ENCODE measurements around the gene ELFN1.
"Not testable (repeated sequence)": the region's sequence is repeated elsewhere in the genome, so short reads cannot be mapped to it uniquely, and the experiment has no call there.

Gene ELFN1

GRCh38 chr7:1709281-1709680 lies 39.2 kb downstream of the ELFN1 start:
- Mint-ChIP-seq H3K36me3 (ENCODE audit: low read depth) (no peaks in the 10 kb centered on the region), H3K27me3 (peaks cover 5% of the 10 kb centered on the region), H3K27ac (no peak overlapping the region), H3K4me3 (no peak overlapping the region), H3K9me3 (peaks cover 13% of the 10 kb centered on the region), H3K4me1 (ENCODE audit: low read depth) (no peaks in the 10 kb centered on the region)
- no peak for DNase-seq

GRCh38 chr7:1709900-1710299 lies 39.8 kb downstream of the ELFN1 start:
- no peaks in the 10 kb centered on the region for H3K4me1 Mint-ChIP-seq (ENCODE audit: low read depth)
- no peak overlapping the region for H3K4me3 Mint-ChIP-seq
- no peak for DNase-seq
- no peaks in the 10 kb centered on the region for H3K27me3 Mint-ChIP-seq
- H3K27ac Mint-ChIP-seq = no peak overlapping the region
- peaks cover 13% of the 10 kb centered on the region for H3K9me3 Mint-ChIP-seq
- H3K36me3 Mint-ChIP-seq (ENCODE audit: low read depth) = no peaks in the 10 kb centered on the region

- DNase-seq = no peak
- H3K4me3 Mint-ChIP-seq = no peak overlapping the region
- peaks cover 13% of the 10 kb centered on the region for H3K9me3 Mint-ChIP-seq
- H3K27me3 Mint-ChIP-seq = no peaks in the 10 kb centered on the region
- H3K36me3 Mint-ChIP-seq (ENCODE audit: low read depth) = no peaks in the 10 kb centered on the region
- H3K4me1 Mint-ChIP-seq (ENCODE audit: low read depth) = no peaks in the 10 kb centered on the region
- no peak overlapping the region for H3K27ac Mint-ChIP-seq
These were observed 40.9 kb downstream of the ELFN1 start for GRCh38 chr7:1710936-1711335.

- peaks cover 7% of the 10 kb centered on the region for H3K27me3 Mint-ChIP-seq
- H3K4me1 Mint-ChIP-seq (ENCODE audit: low read depth) = peaks cover 8% of the 10 kb centered on the region
- no peaks in the 10 kb centered on the region for H3K36me3 Mint-ChIP-seq (ENCODE audit: low read depth)
- H3K4me3 Mint-ChIP-seq = no peak overlapping the region
- no peak overlapping the region for H3K27ac Mint-ChIP-seq
- no peak for DNase-seq
- H3K9me3 Mint-ChIP-seq = peaks cover 13% of the 10 kb centered on the region
These were observed 42.9 kb downstream of the ELFN1 start for GRCh38 chr7:1712907-1713501.

- no peak for DNase-seq
- Mint-ChIP-seq H3K4me3 (no peak overlapping the region), H3K36me3 (ENCODE audit: low read depth) (no peaks in the 10 kb centered on the region), H3K9me3 (peaks cover 13% of the 10 kb centered on the region), H3K4me1 (ENCODE audit: low read depth) (peaks cover 8% of the 10 kb centered on the region), H3K27ac (no peak overlapping the region), H3K27me3 (peaks cover 7% of the 10 kb centered on the region)
These were observed 43.7 kb downstream of the ELFN1 start for GRCh38 chr7:1713502-1714484.

GRCh38 chr7:1714583-1715330 lies 44.7 kb downstream of the ELFN1 start:
- H3K4me3 Mint-ChIP-seq = no peak overlapping the region
- H3K27me3 Mint-ChIP-seq = peaks cover 7% of the 10 kb centered on the region
- no peak for DNase-seq
- H3K27ac Mint-ChIP-seq = no peak overlapping the region
- peaks cover 4% of the 10 kb centered on the region for H3K9me3 Mint-ChIP-seq
- H3K36me3 Mint-ChIP-seq (ENCODE audit: low read depth) = no peaks in the 10 kb centered on the region
- H3K4me1 Mint-ChIP-seq (ENCODE audit: low read depth) = peaks cover 8% of the 10 kb centered on the region

GRCh38 chr7:1715331-1715625 lies 45.2 kb downstream of the ELFN1 start:
- Mint-ChIP-seq H3K36me3 (ENCODE audit: low read depth) (no peaks in the 10 kb centered on the region), H3K4me1 (ENCODE audit: low read depth) (peaks cover 8% of the 10 kb centered on the region), H3K27me3 (peaks cover 7% of the 10 kb centered on the region), H3K4me3 (no peak overlapping the region), H3K9me3 (no peaks in the 10 kb centered on the region), H3K27ac (no peak overlapping the region)
- no peak for DNase-seq

- Mint-ChIP-seq H3K36me3 (ENCODE audit: low read depth) (no peaks in the 10 kb centered on the region), H3K27ac (no peak overlapping the region), H3K27me3 (peaks cover 7% of the 10 kb centered on the region), H3K9me3 (no peaks in the 10 kb centered on the region), H3K4me3 (no peak overlapping the region), H3K4me1 (ENCODE audit: low read depth) (peaks cover 8% of the 10 kb centered on the region)
- DNase-seq = no peak
These were observed 45.6 kb downstream of the ELFN1 start for GRCh38 chr7:1715671-1716074.

GRCh38 chr7:1716263-1717094 lies 46.4 kb downstream of the ELFN1 start:
- Mint-ChIP-seq H3K4me1 (ENCODE audit: low read depth) (peaks cover 8% of the 10 kb centered on the region), H3K4me3 (no peak overlapping the region)
- no peak for DNase-seq

GRCh38 chr7:1717095-1717483 lies 47.0 kb downstream of the ELFN1 start:
- H3K4me1 Mint-ChIP-seq (ENCODE audit: low read depth) = peaks cover 8% of the 10 kb centered on the region
- no peaks in the 10 kb centered on the region for H3K36me3 Mint-ChIP-seq (ENCODE audit: low read depth)
- peaks cover 7% of the 10 kb centered on the region for H3K27me3 Mint-ChIP-seq
- H3K4me3 Mint-ChIP-seq = no peak overlapping the region
- DNase-seq = no peak
- H3K27ac Mint-ChIP-seq = no peak overlapping the region
- no peaks in the 10 kb centered on the region for H3K9me3 Mint-ChIP-seq

More at GRCh38 chr7:1716263-1717094, 46.4 kb downstream of the ELFN1 start:
- Mint-ChIP-seq H3K9me3 (no peaks in the 10 kb centered on the region), H3K27me3 (peaks cover 7% of the 10 kb centered on the region), H3K27ac (no peak overlapping the region), H3K36me3 (ENCODE audit: low read depth) (no peaks in the 10 kb centered on the region)

GRCh38 chr7:1717903-1718676 lies 48.0 kb downstream of the ELFN1 start:
- no peak for DNase-seq
- Mint-ChIP-seq H3K9me3 (no peaks in the 10 kb centered on the region), H3K36me3 (ENCODE audit: low read depth) (no peaks in the 10 kb centered on the region), H3K4me1 (ENCODE audit: low read depth) (peaks cover 8% of the 10 kb centered on the region), H3K27ac (no peak overlapping the region), H3K27me3 (peaks cover 7% of the 10 kb centered on the region), H3K4me3 (no peak overlapping the region)

GRCh38 chr7:1718850-1719249 lies 48.8 kb downstream of the ELFN1 start:
- H3K4me3 Mint-ChIP-seq; H3K9me3 Mint-ChIP-seq; H3K27ac Mint-ChIP-seq; DNase-seq; H3K4me1 Mint-ChIP-seq (ENCODE audit: low read depth); H3K27me3 Mint-ChIP-seq; H3K36me3 Mint-ChIP-seq (ENCODE audit: low read depth): not testable (repeated sequence)

- DNase-seq; H3K27me3 Mint-ChIP-seq; H3K4me3 Mint-ChIP-seq; H3K4me1 Mint-ChIP-seq (ENCODE audit: low read depth); H3K36me3 Mint-ChIP-seq (ENCODE audit: low read depth); H3K9me3 Mint-ChIP-seq; H3K27ac Mint-ChIP-seq: not testable (repeated sequence)
These were observed 49.2 kb downstream of the ELFN1 start for GRCh38 chr7:1719256-1719655.

All from activated T-cell treated with anti-CD3 and anti-CD28 coated beads, Interleukin-2, amount 50 U/mL, for 24 hours (primary cell).